Tibial artery (tissue), 4 donors: ENCODE data around the gene NFX1.

Experiments
- DNase-seq, 2 donors: peaks; one replicate each; pipeline ENCODE4 v3.0.0-alpha.2; 2019
- H3K27ac ChIP-seq, 2 donors: fragments of 200-600 bp; sonication (generic) in 1 of 2; 1 replicate in 1 of 2; 2 replicates in 1 of 2; pipeline ENCODE4 v1.5.1; 2018 to 2019; ENCODE audit warnings: mild to moderate bottlenecking in 1 of 2
- H3K27me3 ChIP-seq, 2 donors: fragments of 200-600 bp; sonication (generic) in 1 of 2; one replicate each; pipeline versions ENCODE4 v1.5.1 to v1.6.0; 2016 to 2019
- H3K36me3 ChIP-seq, 3 donors: fragments of 200-600 bp; sonication (generic) in 2 of 3; one replicate each; pipeline ENCODE4 v1.5.1; 2016 to 2019; ENCODE audit warnings: mild to moderate bottlenecking in 2 of 3
- H3K4me1 ChIP-seq, 4 donors: fragments of 200-600 bp; sonication (generic) in 2 of 4; 1 replicate in 3 of 4; 2 replicates in 1 of 4; pipeline ENCODE4 v1.5.1; 2016 to 2019
- H3K4me3 ChIP-seq, 2 donors: fragments of 200-600 bp; sonication (generic) in 1 of 2; 1 replicate in 1 of 2; 2 replicates in 1 of 2; pipeline ENCODE4 v1.5.1; 2018 to 2019; ENCODE audit warnings: mild to moderate bottlenecking in 2 of 2
- H3K9me3 ChIP-seq, 3 donors: fragments of 200-600 bp; sonication (generic) in 1 of 3; one replicate each; pipeline ENCODE4 v1.5.1; 2016 to 2019
- intact Hi-C: fragments of 100-400 bp; cut with DNase I; formaldehyde crosslinking; loops from one replicate; pipeline ENCODE4 v1.15.0; 2023; ENCODE audit warnings: low total_unique reads
- TF ChIP-seq, protein P1 (sequence below), 2 experiments: fragments of 200-600 bp in 1 of 2; fragments of 450-650 bp in 1 of 2; IDR thresholded peaks; one replicate each; pipeline ENCODE4 v1.5.1; 2017 to 2019; ENCODE audit warnings: antibody characterized with exemption in 2 of 2, mild to moderate bottlenecking in 1 of 2, moderate library complexity in 1 of 2

The NFX1 gene

DNA sequence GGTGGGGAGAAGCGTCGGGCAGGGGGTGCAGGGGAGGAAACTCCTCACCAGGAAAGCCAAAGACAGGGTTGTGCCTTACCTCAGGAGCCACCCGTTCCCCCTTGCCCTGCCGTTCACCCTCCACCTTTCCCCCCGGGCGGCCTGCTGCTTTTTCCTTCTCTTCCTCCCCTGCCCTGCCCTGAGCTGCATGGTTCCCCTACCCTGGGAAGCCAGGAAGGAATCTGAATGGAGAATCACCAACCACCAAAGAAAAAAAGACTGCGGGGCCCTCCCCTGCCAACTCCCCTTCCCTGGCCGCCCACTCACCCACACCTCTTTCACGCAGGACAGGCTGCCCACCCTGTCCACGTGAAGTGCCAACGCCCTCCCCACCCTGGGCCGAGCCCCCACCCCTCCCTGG is 820 bp upstream of the NFX1 start:
- TF ChIP-seq, protein P1, sequence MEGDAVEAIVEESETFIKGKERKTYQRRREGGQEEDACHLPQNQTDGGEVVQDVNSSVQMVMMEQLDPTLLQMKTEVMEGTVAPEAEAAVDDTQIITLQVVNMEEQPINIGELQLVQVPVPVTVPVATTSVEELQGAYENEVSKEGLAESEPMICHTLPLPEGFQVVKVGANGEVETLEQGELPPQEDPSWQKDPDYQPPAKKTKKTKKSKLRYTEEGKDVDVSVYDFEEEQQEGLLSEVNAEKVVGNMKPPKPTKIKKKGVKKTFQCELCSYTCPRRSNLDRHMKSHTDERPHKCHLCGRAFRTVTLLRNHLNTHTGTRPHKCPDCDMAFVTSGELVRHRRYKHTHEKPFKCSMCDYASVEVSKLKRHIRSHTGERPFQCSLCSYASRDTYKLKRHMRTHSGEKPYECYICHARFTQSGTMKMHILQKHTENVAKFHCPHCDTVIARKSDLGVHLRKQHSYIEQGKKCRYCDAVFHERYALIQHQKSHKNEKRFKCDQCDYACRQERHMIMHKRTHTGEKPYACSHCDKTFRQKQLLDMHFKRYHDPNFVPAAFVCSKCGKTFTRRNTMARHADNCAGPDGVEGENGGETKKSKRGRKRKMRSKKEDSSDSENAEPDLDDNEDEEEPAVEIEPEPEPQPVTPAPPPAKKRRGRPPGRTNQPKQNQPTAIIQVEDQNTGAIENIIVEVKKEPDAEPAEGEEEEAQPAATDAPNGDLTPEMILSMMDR (IDR thresholded peaks at IDR 0.05) = no peak
- H3K9me3 ChIP-seq = no peaks in the 10 kb centered on the region
- no peaks in the 10 kb centered on the region for H3K27me3 ChIP-seq
- peaks cover 0 to 51% (median 29%) of the 10 kb centered on the region in 4 donors for H3K4me1 ChIP-seq
- H3K4me3 ChIP-seq = peak overlapping the region; percentile 74 to 95
- peaks cover 6 to 16% (median 11%) of the 10 kb centered on the region in 3 donors for H3K36me3 ChIP-seq
- DNase-seq = peak in 1 of 2 donors; percentile 69
- intact Hi-C loops = no loop called here
- H3K27ac ChIP-seq = peak overlapping the region; percentile 98

- peaks cover 0 to 55% (median 31%) of the 10 kb centered on the region in 4 donors for H3K4me1 ChIP-seq
- no peaks in the 10 kb centered on the region for H3K9me3 ChIP-seq
- TF ChIP-seq, protein P1 (IDR thresholded peaks at IDR 0.05) = no peak
- peaks cover 10 to 20% (median 15%) of the 10 kb centered on the region in 3 donors for H3K36me3 ChIP-seq
- intact Hi-C loops = no loop called here
- peak overlapping the region; percentile 74 to 95 for H3K4me3 ChIP-seq
- peak overlapping the region; percentile 98 for H3K27ac ChIP-seq
- no peak for DNase-seq
- no peaks in the 10 kb centered on the region for H3K27me3 ChIP-seq
Observed at GRCh38 chr9:33289936-33290246, 425 bp upstream of the NFX1 start.

GRCh38 chr9:33291031-33291397 is 698 bp downstream of the NFX1 start:
- no peak for DNase-seq
- H3K4me1 ChIP-seq = peaks cover 0 to 67% (median 37%) of the 10 kb centered on the region in 4 donors
- TF ChIP-seq, protein P1 (IDR thresholded peaks at IDR 0.05) = no peak

DNA sequence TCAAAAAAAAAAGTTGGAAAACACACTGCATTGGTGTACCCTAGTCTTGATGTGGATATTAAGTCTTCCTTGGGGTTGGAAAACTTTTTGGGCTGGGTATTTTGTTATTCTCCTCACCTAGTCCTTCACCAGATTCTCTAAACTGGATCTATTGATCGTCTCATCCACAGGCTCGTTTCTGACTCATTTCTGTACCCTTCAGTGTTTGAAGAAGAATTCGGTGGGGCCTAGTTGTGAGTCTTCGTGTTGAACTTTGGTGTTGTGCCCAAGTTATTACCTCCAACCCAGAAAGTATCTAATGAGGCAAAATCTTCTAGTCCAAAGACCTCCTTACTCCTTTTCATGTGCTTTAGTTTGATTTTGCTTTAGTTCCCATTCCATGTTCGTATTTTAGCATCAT is 1.6 kb downstream of the NFX1 start:
- no peak for DNase-seq
- no peaks in the 10 kb centered on the region for H3K27me3 ChIP-seq
- TF ChIP-seq, protein P1 (IDR thresholded peaks at IDR 0.05) = no peak
- peaks cover 0 to 73% (median 43%) of the 10 kb centered on the region in 4 donors for H3K4me1 ChIP-seq
- intact Hi-C loops = no loop called here
- H3K4me3 ChIP-seq = peak overlapping the region in 1 of 2 donors; percentile 95
- peaks cover 26 to 33% (median 29%) of the 10 kb centered on the region in 3 donors for H3K36me3 ChIP-seq
- peak overlapping the region in 1 of 2 donors; percentile 98 for H3K27ac ChIP-seq
- H3K9me3 ChIP-seq = no peaks in the 10 kb centered on the region

More at GRCh38 chr9:33291031-33291397, 698 bp downstream of the NFX1 start:
- no peaks in the 10 kb centered on the region for H3K27me3 ChIP-seq
- no peaks in the 10 kb centered on the region for H3K9me3 ChIP-seq
- intact Hi-C loops = no loop called here
- H3K27ac ChIP-seq = peak overlapping the region; percentile 98
- H3K4me3 ChIP-seq = peak overlapping the region; percentile 74 to 95
- H3K36me3 ChIP-seq = peaks cover 20 to 24% (median 20%) of the 10 kb centered on the region in 3 donors

- no peaks in the 10 kb centered on the region for H3K9me3 ChIP-seq
- no peak overlapping the region for H3K27ac ChIP-seq
- TF ChIP-seq, protein P1 (IDR thresholded peaks at IDR 0.05) = no peak
- no peak overlapping the region for H3K4me3 ChIP-seq
- no peak for DNase-seq
- H3K27me3 ChIP-seq = no peaks in the 10 kb centered on the region
- H3K4me1 ChIP-seq = peaks cover 0 to 86% (median 59%) of the 10 kb centered on the region in 4 donors
- intact Hi-C loops = no loop called here
- peaks cover 34 to 48% (median 48%) of the 10 kb centered on the region in 3 donors for H3K36me3 ChIP-seq
Observed at GRCh38 chr9:33293782-33294181, 3.5 kb downstream of the NFX1 start.
